ENCODE data around the gene STX18. TPM values are rescaled to one million over a fixed set of nuclear protein-coding genes. Genes with fewer than 3 reads are reported as not detected.

The STX18 gene
- total RNA-seq, 1 experiment from 2014 or later, result 20.9 TPM

GRCh38 chr4:4526401-4526800 is 15.4 kb downstream of the STX18 start:
- no peak overlapping the region for H3K9ac ChIP-seq (ENCODE audit: extremely low read depth, insufficient read length, low read length)
- H3K79me1 ChIP-seq (ENCODE audit: insufficient read depth, low read depth, low read length, poor library complexity, severe bottlenecking), result no peaks in the 10 kb centered on the region
- no peaks in the 10 kb centered on the region for H3K9me3 ChIP-seq (ENCODE audit: control insufficient read depth, low read depth, low read length)
- no peak overlapping the region for H3K4ac ChIP-seq (ENCODE audit: low read depth, low read length)
- H4K5ac ChIP-seq (ENCODE audit: insufficient read length, low read depth, low read length), result no peak overlapping the region
- no peaks in the 10 kb centered on the region for H3K4me1 ChIP-seq (ENCODE audit: insufficient read depth, low read length)
- no peak overlapping the region for H2BK15ac ChIP-seq (ENCODE audit: low read depth, low read length)
- no peaks in the 10 kb centered on the region for H3K79me2 ChIP-seq (ENCODE audit: insufficient read depth, low read length)
- H2BK12ac ChIP-seq (ENCODE audit: insufficient read length, low read depth, low read length), result no peak overlapping the region
- H3K27me3 ChIP-seq (ENCODE audit: insufficient read depth, low read length), result no peaks in the 10 kb centered on the region
- TF ChIP-seq, protein P1, sequence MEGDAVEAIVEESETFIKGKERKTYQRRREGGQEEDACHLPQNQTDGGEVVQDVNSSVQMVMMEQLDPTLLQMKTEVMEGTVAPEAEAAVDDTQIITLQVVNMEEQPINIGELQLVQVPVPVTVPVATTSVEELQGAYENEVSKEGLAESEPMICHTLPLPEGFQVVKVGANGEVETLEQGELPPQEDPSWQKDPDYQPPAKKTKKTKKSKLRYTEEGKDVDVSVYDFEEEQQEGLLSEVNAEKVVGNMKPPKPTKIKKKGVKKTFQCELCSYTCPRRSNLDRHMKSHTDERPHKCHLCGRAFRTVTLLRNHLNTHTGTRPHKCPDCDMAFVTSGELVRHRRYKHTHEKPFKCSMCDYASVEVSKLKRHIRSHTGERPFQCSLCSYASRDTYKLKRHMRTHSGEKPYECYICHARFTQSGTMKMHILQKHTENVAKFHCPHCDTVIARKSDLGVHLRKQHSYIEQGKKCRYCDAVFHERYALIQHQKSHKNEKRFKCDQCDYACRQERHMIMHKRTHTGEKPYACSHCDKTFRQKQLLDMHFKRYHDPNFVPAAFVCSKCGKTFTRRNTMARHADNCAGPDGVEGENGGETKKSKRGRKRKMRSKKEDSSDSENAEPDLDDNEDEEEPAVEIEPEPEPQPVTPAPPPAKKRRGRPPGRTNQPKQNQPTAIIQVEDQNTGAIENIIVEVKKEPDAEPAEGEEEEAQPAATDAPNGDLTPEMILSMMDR (conservative IDR thresholded peaks at IDR 0.05), result no peak
- H3K27ac ChIP-seq (ENCODE audit: insufficient read length, low read depth, low read length), result no peak overlapping the region
- Mint-ChIP-seq H3K27ac (no peak overlapping the region), H3K4me3 (no peak overlapping the region), H3K9me3 (no peaks in the 10 kb centered on the region), H3K27me3 (ENCODE audit: low read depth) (no peaks in the 10 kb centered on the region), H3K4me1 (peaks cover 3 to 4% of the 10 kb centered on the region in 2 experiments), H3K36me3 (ENCODE audit: insufficient read depth in 1 of 3, low read depth in 3 of 3) (no peaks in the 10 kb centered on the region)
- no peak overlapping the region for H2AK5ac ChIP-seq (ENCODE audit: insufficient read length, low read length)
- no CpG with 5 or more reads among the region's 6 CpGs for WGBS (ENCODE audit: extremely low coverage, insufficient read length, low lambda C conversion rate)
- no peak overlapping the region for H2BK5ac ChIP-seq (ENCODE audit: insufficient read length, low read length)
- H3K23me2 ChIP-seq (ENCODE audit: insufficient read length, low read depth, low read length, poor library complexity, severe bottlenecking), result no peaks in the 10 kb centered on the region
- H2BK20ac ChIP-seq (ENCODE audit: low read depth, low read length, poor library complexity, severe bottlenecking), result no peak overlapping the region
- no peak overlapping the region for H4K8ac ChIP-seq (replicated peaks; ENCODE audit: insufficient read length, low read depth, low read length)
- H3K14ac ChIP-seq (ENCODE audit: insufficient read depth, low read length), result no peak overlapping the region
- H2BK120ac ChIP-seq (ENCODE audit: low read depth, low read length, poor library complexity, severe bottlenecking), result no peak overlapping the region
- no peak overlapping the region for H3K23ac ChIP-seq (ENCODE audit: insufficient read length, low read depth, low read length)
- H4K20me1 ChIP-seq (ENCODE audit: control insufficient read depth, insufficient read depth, insufficient read length), result no peaks in the 10 kb centered on the region
- H2AFZ ChIP-seq (ENCODE audit: low read length), result no peak overlapping the region
- H3K56ac ChIP-seq (ENCODE audit: insufficient read length, low read depth, low read length), result no peak overlapping the region
- no peak for DNase-seq
- H3T11ph ChIP-seq (ENCODE audit: low read length), result no peak overlapping the region
- H3K4me2 ChIP-seq (ENCODE audit: insufficient read depth, insufficient read length, low read length), result no peak overlapping the region
- H4K91ac ChIP-seq (ENCODE audit: insufficient read length, low read depth, low read length), result no peak overlapping the region
- no peak overlapping the region for H3K18ac ChIP-seq (ENCODE audit: insufficient read length, low read depth, low read length)
